NOMO-1 treated with DMSO at 0.1 percent for 48 hours (cell line): Measurements from ENCODE around the gene COQ9.
"Not testable (repeated sequence)": the region's sequence is repeated elsewhere in the genome, so short reads cannot be mapped to it uniquely, and the experiment has no call there.

Experiments used
- DNase-seq: peaks from one replicate; lab custom pipeline; 2025; ENCODE audit not compliant: unreplicated experiment; lab: John Stamatoyannopoulos, UW

Gene COQ9, protein sequence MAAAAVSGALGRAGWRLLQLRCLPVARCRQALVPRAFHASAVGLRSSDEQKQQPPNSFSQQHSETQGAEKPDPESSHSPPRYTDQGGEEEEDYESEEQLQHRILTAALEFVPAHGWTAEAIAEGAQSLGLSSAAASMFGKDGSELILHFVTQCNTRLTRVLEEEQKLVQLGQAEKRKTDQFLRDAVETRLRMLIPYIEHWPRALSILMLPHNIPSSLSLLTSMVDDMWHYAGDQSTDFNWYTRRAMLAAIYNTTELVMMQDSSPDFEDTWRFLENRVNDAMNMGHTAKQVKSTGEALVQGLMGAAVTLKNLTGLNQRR

DNA sequence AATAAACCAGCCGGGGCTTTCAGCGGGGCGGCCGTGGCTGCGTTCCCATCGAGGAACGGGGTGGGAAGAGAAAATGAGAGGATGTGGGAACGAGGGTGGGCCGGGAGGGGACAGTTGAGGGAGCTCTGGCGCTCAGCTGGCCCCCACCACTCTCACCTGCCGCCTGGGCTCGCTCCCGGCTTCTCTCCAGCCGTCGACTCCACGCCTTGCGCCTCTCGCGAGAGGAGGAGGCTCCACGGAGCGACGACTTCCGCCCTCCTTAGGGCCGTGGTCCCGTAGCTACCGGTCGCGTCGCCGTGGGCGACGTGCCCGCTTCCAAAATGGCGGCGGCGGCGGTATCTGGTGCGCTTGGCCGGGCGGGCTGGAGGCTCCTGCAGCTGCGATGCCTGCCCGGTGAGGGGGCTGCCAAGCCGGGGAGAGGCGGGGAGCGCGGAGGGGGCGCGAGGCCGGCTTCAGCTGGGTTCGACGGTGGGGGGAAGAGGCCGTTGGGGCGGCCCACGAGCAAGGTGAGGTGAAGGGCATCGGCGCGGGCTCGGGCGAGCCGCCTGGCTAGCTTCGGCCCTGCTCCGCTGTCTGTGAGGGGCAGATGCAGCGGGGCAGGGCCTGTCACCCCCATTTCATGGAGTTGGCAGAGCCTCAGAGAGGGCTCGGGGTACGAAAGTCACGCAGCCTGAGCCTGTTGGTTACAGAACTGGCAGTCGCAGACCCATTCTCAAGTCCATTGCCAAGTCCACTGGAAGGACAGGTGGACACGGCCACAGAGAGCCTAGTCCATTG, at the start of gene COQ9, which contains the start of gene CIAPIN1:
COQ9 (plus strand) TSS at position 294 of the 777 bp plus-strand sequence; CDS start at position 321, 27 bp downstream.
CIAPIN1 (minus strand) TSS at position 200 of the 777 bp plus-strand sequence. CDS start 6,457 bp downstream, outside the sequence.
- DNase-seq: peak; percentile 88

DNA sequence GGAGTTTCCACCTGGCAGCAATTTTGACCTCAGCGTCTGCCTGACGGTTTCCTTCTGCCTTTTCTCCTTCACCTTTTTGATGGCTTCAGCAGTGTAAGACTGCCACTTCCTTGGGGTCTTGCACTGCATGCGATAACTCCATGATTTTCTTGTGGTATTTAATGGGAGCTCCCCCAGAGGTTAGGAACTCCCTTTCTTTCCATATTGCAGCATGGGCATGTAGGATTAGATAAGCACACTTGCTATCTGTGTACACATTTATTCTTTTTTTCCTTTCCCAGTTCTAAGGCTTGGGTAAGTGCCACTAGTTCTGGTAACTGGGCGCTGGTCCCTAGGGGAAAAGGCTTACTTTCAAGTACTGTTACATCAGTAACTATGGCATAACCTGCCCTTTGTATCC, 49.8 kb upstream of the COQ9 start:
- not testable (repeated sequence) for DNase-seq

DNA sequence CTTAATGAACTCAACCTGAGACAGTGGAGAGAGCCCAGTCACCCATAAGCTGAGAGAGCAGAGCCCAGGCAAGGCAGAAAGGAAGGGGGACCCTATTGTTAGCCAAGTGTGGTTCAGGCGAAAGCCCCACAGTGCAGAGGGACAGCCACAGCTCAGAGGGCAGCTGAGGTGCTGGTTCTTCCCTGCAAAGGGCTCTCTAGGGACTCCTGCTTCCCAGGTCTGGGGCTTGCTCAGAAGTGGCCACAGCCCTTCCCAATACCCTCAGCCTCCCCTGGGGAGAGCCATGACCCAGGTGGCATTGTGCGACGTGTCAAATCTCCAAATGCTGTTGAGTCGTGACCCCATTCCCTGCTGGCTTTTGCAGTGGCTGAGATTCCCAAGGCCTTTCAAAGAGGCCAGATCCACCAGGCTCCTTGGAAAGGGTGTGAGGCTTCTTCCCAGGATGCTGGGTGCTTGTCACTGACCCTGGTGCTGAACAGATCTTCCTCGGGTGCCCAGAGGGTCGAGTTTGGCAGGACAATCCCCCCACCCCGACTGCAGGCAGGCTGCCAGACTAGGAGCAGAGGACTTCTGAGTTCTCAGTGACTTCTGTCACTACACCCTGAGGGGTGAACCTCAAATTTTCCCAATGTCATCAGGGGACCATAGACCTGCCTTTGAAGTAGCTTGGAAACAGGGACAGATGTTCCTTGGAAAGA, 45.2 kb upstream of the COQ9 start:
- DNase-seq: no peak

DNA sequence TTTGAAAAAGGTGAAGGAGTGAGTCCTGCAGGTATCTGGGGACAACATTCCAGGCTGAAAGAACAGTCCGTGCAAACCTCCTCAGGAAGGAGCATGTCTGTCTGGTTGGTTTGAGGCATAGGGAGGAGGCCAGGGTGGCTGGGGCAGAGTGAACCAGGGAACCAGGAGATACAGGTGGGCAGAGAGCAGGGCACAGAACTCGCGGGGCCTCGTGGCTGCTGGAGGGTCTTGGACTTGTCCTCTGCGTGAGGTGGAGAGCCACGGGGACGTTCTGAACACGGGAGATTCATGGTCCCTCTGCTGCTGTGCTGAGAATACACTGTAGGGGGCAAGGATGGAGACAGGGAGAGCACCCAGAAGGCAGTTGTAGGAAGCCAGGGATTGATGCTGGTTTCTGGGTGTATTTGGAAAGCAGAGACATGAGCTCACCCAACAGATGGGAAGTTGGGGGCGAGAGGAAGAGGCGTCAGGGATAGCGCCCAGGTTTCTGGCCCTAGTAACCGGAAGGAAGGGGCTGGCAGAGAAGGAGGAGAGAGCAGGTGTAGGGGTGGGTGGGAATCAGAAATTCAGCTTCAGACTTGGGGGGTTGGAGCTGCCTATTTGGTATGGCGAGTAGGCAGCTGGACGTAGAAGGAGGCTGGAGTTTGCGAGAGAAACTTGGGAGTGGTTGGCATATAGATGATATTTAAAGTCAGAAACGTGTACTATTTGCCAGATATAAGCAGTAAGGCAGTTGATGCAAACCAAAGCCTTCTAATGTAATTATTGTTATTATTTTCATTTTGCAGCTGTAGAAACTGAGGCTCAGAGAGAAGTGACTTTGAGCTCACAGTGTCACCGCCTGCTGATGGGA, 43.1 kb upstream of the COQ9 start, which contains the start of gene CCL17:
CCL17 (plus strand) TSS at position 803 of the 853 bp plus-strand sequence. CDS start 9,166 bp downstream, outside the sequence.
- no peak for DNase-seq

DNA sequence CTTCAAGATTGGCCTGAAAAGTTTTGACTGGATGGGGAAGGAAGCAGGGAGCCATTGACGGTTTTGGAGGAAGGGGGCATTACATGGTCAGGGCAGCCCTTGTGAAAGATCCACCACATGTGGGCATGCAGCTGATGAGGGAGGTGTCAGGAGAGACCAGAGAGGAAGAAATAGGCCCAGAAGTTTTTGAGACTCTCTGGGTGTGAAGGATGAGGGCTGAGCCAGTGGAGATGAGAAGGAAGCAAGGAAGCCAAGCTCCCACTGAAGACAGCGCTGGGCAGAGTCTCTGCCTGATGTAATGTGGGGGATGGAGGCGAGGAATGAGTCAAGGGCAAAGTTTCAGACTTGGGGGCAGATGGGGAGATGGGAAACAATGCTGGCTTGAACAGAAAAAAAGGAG, 42.2 kb upstream of the COQ9 start:
- no peak for DNase-seq

DNA sequence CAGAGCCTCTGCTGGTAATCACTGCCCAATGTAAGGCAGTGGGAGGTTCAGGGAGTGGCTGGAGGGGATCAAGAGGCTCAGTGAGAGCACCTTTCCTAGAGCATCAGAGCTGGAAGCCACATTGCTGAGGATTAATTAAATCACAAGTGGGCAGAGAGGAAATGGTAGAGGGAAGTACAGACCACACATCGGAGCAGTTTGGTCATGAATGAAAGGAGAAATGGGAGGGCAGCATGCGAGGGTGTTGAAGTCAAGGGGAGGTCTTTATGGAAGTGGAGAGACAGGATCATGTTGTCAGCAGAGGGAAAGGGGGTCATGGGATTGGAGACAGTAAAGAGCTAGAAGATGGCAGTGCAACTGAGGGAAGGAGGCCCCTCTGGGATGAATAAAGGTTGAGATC, 40.4 kb upstream of the COQ9 start:
- peak; percentile 65 for DNase-seq

DNA sequence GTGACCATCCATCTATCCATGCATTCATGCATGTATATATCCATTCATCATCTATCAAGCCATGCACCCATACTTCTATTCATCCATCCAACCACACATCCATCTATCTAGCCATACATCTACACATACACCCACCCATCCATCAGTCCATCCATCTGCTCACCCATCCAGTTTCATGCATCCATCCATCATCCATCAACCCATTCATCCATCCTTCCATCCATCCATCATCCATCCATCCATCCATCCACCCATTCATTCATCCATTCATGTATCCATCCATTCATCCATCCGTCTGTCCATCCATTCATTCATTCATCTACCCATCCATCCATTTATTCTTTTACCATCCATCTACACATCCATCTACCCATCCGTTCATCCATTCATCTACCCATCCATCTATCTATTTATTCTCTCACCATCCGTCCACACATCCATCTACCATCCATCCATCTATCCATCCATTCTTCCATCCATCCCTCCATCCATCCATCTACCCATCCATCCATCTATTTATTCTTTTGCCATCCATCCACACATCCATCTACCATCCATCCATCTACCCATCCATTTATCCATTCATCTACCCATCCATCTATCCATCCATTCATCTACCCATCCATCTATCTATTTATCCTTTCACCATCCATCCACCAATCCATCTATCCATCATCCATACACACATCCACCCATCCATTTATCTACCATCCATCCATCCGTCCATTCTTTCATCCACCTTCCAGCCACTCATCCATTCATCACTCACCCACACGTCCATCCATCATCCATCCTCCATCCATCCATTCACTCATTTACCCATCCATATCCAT, 39.5 kb upstream of the COQ9 start:
- no peak for DNase-seq

DNA sequence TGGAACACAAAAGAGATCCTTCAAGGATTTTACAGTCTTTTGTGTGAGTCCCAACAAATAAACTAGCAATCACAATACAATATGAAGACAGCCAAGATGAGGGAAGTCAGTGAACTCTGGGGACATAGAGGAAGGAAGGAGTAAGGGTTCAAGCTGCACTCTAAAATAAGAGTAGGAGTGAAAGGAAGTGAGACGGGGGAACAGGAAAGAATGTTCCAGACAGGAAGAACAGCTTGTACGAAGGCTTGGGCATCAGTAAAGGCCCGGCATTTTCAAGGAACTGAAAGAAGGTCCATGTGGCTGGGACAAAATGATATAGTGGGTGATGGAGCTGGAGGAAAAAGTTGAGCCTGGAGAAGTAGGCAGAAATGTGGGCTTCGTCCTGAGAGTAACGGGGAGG, 38.2 kb upstream of the COQ9 start:
- DNase-seq: no peak

DNA sequence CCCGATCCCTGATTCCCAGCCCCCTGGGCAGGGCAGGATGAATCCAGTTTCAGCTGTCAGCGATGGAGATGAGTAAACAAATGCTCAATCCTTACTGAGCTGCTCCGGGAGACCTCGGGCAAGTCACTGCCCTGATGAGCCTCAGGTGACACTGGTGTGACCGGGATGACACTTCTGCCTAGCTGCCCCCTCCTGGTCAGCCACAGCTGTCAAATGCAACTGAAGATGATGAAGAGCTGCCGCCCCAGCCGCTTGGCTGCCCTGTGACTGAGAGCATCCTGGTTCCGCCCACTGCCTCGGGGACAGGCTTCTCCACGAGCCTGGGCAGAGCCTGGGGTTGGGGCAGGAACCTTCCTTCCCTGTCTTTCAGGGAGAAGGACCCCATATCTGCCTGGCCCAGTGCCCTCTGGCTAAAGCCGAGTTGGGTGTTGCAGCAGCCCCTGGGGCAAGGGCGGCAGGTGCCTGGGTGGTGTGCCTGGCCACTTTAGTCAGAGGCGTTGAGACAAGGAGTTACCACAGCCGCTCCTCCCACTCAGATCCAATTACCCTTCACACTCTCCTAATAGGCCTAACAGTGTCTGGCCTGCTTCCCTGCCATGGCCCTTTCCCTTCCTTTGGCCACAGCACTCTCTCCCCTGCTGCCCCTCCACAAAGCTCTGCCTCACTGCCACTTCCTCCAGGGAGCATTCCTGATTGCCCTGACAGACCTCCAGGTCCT, 37.2 kb upstream of the COQ9 start:
- DNase-seq: no peak

DNA sequence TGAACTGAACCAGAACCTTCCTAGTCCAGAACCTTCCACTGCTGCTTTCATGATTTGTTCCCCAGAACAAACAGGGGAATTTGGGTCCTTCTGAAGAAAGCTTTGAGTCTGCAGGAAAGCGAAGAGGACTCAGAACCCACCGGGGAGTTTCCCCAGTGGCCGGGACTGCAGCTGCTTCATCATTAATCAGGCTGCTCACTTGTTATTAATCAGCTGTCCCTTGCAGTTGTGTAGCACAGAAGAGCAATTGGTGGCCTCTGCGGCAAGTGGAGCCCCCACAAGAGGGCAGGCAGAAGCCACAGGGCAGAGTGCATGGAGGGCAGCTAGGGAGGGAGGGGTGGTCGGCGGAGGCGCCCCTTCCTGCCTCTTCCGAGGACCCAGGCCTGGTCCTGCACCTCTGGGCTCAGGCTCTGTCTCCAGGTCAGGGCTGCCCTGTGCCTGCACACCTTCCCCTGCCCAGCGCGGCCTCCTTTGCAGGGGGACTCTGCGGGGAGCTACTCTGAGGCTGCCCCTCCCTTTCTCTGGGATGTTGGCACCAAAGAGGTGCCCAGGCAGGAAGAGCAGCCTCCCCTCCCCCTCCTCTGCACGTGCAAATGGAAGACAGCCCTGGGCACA, 35.8 kb upstream of the COQ9 start:
- DNase-seq: no peak

DNA sequence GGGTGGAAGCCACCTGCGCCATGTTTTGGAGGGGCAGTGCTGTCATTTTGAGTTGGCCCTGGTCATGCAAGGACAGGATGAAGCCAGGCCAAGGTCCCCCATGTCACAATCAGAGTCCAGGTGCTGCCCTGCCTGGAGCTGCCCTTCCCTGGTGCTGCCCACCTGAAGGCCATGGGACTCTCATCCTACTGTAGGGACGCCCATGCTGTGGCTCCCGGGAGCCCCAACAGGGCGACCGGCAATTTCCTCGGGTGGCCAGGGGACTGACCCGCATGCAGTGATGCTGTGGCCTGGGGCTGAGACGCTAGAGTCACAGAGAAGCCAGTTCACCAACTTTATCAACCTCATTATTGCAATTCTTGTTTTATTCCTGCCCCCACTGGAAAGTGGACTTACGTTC, 34.7 kb upstream of the COQ9 start:
- no peak for DNase-seq

DNA sequence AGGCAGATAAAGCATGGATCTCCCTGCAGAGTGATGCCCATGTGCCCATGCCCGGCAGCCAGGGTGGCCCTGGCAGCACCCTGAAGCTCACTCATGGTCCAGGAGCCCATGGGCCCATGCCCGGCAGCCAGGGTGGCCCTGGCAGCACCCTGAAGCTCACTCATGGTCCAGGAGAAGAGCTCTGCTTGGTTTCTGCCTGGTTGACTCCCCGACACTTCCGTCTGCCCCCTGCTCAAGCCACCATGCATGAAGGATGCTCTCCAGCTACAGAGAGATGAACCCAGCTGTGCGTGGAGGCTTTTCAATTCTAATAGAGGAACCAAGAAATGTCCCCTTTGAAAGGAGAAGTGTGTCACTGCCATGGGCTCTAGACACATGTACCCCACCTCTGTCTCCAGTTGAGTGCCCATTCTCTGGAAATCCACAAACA, 34.0 kb upstream of the COQ9 start:
- DNase-seq: no peak

DNA sequence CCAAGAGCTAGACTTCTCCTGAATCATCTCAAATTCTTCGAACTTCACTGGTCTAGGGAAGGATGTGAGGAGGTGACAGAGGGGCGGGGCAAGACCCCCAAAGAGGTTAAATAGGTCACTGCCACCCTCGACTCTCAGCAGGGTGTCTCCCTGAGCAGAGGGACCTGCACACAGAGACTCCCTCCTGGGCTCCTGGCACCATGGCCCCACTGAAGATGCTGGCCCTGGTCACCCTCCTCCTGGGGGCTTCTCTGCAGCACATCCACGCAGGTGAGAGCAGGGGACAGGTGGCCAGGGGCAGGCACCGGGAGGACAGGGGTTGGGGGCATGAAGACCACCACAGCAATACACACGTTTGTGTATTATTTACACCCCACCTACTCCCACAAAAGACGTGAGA, 33.5 kb upstream of the COQ9 start:
- DNase-seq: no peak

DNA sequence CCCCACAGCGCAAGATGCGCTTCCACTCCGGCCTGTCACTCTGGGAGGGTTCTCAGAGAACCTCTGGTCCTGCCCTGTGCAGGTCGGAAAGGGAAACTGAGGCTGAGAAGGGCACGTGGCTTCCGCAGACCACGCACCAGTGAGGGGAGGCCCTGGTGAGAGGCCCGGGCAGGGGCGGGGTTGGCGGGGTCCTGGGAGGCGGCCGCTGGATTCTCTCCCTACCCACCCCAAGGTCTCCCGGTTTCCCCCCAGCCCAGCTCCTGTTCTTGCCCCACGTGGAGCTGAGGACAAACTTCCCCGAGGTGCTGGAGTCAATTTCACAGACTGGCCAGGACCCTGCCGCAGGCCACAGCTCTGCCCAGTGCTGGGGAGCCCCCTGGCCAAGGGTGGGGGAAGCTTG, 31.2 kb upstream of the COQ9 start:
- DNase-seq: no peak

DNA sequence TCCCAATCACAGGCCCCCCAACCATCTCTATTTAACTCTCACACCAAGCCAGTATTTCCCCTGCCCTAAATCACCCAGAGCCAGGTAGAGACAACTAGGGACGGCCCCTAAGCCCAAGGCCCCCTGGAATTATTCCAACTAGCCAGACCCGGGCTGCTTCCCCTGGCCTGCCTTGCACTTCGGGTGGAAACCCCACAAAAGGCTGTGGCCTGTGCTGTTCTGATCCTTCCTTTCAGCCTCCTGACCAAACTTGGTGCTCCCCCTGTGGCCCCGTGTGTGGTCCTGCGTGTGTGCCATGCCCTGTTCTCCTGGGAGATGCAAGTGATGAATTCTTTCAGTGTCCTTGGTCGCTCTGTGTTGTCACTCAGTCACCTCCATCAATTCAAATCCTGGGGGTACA, 27.8 kb upstream of the COQ9 start:
- no peak for DNase-seq

DNA sequence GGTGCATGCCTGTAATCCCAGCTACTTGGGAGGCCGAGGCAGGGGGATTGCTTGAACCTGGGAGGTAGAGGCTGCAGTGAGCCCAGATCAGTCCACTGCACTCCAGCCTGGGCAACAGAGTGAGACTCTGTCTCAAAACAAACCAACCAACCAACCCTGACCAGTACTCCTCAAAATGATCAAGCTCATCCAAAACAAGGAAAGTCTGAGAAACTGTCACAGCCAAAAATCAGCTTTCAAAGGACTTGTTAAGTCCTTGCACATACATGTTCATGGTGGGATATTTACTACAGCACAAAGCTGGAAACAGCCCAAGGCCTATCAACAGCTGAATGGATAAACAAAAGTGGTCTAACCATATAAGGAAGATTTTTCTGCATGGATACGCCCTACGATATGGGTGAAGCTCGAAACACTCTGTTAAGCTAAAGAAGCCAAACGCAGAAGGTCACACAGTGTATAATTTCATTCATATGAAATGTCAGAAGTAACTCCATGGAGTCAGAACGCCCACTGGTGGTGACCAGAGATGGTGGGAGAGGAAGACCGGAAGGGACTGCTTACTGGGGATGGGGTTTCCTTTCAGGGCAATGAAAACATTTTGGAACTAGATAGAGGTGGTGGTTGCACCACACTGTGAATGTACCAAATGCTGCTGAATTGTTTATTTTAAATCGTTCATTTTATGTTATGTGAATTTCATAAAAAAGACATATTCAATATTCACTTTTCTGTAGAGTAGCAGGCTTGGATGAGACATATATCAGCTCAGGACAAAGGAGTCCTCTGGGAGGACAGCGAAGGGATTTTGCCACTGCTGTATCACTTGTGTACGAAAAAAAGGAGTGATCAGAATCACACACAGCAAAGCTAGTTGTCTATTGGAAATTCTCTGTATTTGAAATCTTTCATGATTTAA, 25.0 kb upstream of the COQ9 start:
- DNase-seq: peak; percentile 42

DNA sequence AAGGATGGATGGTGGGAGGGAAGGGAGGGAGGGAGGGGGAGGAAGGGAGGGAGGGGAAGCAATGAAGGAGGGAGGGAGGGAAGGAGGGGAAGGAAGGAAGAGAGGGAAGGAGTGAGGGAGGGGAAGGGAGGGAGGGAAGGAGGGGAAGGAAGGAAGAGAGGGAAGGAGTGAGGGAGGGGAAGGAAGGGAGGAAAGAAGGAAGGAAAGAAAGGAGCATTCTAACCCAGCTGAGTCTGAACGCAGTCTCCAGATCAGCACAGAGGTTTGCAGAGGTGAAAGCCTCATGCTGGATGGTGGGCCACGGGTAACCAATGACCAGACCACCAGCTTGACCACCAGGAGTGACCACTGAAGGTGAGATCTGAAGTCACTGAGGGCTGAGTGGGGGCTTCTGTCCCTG, 24.1 kb upstream of the COQ9 start:
- DNase-seq: no peak

DNA sequence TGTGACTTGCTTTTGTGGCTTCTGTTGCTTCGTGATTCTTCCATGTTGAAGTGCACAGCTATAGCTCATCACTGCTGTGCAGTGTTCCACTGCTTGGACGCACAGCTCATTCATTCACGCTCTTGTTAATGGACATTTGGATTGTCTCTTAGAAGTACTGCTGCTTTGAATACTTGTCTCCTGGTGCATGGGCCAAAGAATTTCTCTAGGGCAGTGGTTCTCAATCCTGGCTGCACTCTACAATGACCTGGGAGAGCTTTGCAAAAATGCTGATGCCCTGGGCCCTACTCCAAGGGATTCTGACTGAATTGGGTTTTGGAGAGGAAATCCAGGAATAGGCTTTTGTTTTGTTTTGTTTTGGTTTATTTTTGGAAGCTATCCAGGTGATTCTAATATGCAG, 22.7 kb upstream of the COQ9 start:
- DNase-seq: no peak
